K562 (cell line): ENCODE results near the gene VWC2L. TPM values are rescaled to one million over a fixed set of nuclear protein-coding genes. Genes with fewer than 3 reads are reported as not detected.

Source experiments
- ATAC-seq: fragments of 200-7000 bp; cut with Tn5 transposase; 3 replicates; pipeline ENCODE4 v1.9.1; 2020; ENCODE audit warnings: moderate library complexity
- BruUV-seq: library from RNA; stranded (reverse); fragments of 400-500 nt; replicated peaks from 2 replicates; lab custom pipeline; 2021; lab: Mats Ljungman, UMichigan
- CTCF ChIA-PET: fragments of 300-600 bp; formaldehyde crosslinking; extraction: SDS; loops from one replicate; lab custom pipeline; 2021; ENCODE audit warnings: low intra/inter-chr PET ratio; lab: Yijun Ruan, JAX
- POLR2A ChIA-PET: fragments of 300-600, 350-650 bp; sonication (Branson Sonifier 250); formaldehyde crosslinking; extraction: SDS; loops from one replicate; lab custom pipeline; 2021; ENCODE audit warnings: antibody characterized with exemption, inconsistent platforms; lab: Yijun Ruan, JAX
- DNase-seq, 4 experiments: peaks; one replicate each; pipeline versions ENCODE4 v3.0.0 to v3.0.0-alpha.2; 2011 to 2018; ENCODE audit warnings: low spot score in 3 of 4, mixed read lengths in 3 of 4; ENCODE audit errors: extremely low read depth in 1 of 4
- FAIRE-seq: peaks from 2 replicates; lab custom pipeline; 2011; peaks lifted over from hg19 to GRCh38; lab: Jason Lieb, UNC
- H2AFZ ChIP-seq: 2 replicates; pipeline ENCODE4 v1.6.0; 2011; ENCODE audit warnings: low read depth, low read length, control low read depth, inconsistent platforms
- H3K27ac ChIP-seq: fragments of 200-600 bp; 3 replicates; pipeline ENCODE4 v1.8.0; 2011; ENCODE audit warnings: low read depth, mild to moderate bottlenecking, control low read depth, inconsistent platforms, low read length, moderate library complexity, mixed read lengths; ENCODE audit errors: extremely low read depth
- H3K27me3 ChIP-seq, 2 experiments: fragments of 300-600 bp in 1 of 2; 2 replicates in 1 of 2; 3 replicates in 1 of 2; pipeline versions ENCODE4 v1.6.0 to v1.8.0; 2011; ENCODE audit warnings: inconsistent platforms in 2 of 2, low read length in 2 of 2, mild to moderate bottlenecking in 1 of 2, mixed read lengths in 1 of 2, moderate library complexity in 1 of 2; ENCODE audit not compliant: control insufficient read depth in 2 of 2, insufficient read depth in 2 of 2
- H3K36me3 ChIP-seq: fragments of 300-600 bp; 3 replicates; pipeline ENCODE4 v1.8.0; 2011; ENCODE audit warnings: mild to moderate bottlenecking, low read length, inconsistent platforms; ENCODE audit not compliant: control insufficient read depth, insufficient read depth
- H3K4me1 ChIP-seq, 2 experiments: fragments of 200-600 bp in 1 of 2; replicated peaks in 1 of 2; 2 replicates in 1 of 2; 3 replicates in 1 of 2; pipeline versions ENCODE4 v1.5.1 to v1.8.0; 2011; ENCODE audit warnings: inconsistent platforms in 2 of 2, low read length in 2 of 2, mild to moderate bottlenecking in 1 of 2, mixed read lengths in 1 of 2, moderate library complexity in 1 of 2; ENCODE audit not compliant: control insufficient read depth in 2 of 2, insufficient read depth in 2 of 2
- H3K4me2 ChIP-seq: 2 replicates; pipeline ENCODE4 v1.6.1; 2011; ENCODE audit warnings: low read length, control low read depth, inconsistent platforms, mixed read lengths; ENCODE audit not compliant: insufficient read depth
- H3K4me3 ChIP-seq: fragments of 200-600 bp; sonication (generic), shearing (Covaris generic); 2 replicates; pipeline ENCODE4 v1.5.1; 2016; ENCODE audit warnings: control low read depth, inconsistent platforms
- H3K79me2 ChIP-seq: fragments of 200-600 bp; 3 replicates; pipeline ENCODE4 v1.8.0; 2011; ENCODE audit warnings: low read length, inconsistent platforms; ENCODE audit not compliant: control insufficient read depth, insufficient read depth
- H3K9ac ChIP-seq, 2 experiments: 2 replicates each; pipeline versions ENCODE4 v1.6.0 to v1.6.1; 2011; ENCODE audit warnings: low read depth in 2 of 2, low read length in 2 of 2, control low read depth in 1 of 2, inconsistent platforms in 1 of 2, mild to moderate bottlenecking in 1 of 2, mixed read lengths in 1 of 2; ENCODE audit not compliant: insufficient read depth in 1 of 2
- H3K9me1 ChIP-seq: one replicate; pipeline ENCODE4 v1.6.0; 2011; ENCODE audit warnings: inconsistent platforms, mild to moderate bottlenecking, low read length, moderate library complexity; ENCODE audit not compliant: control insufficient read depth, insufficient read depth
- H3K9me3 ChIP-seq: replicated peaks from 2 replicates; pipeline ENCODE4 v1.5.1; 2011; ENCODE audit warnings: low read depth, low read length, inconsistent platforms; ENCODE audit not compliant: control insufficient read depth, insufficient read depth
- H4K20me1 ChIP-seq: replicated peaks from 2 replicates; pipeline ENCODE4 v1.6.1; 2011; ENCODE audit warnings: low read length, inconsistent platforms, mixed read lengths; ENCODE audit not compliant: control insufficient read depth, insufficient read depth
- HINFP ChIP-seq: fragments of 450-650 bp; conservative IDR thresholded peaks from 2 replicates; pipeline ENCODE4 v1.6.1; 2016; ENCODE audit warnings: missing genetic modification characterization, low read depth, mild to moderate bottlenecking, control low read depth, missing compliant biosample characterization
- MAFF ChIP-seq: IDR thresholded peaks from 2 replicates; pipeline ENCODE4 v1.6.1; 2012; ENCODE audit warnings: low read length, improper control_type of control experiment
- MAFG ChIP-seq: fragments of 450-650 bp; conservative IDR thresholded peaks from 2 replicates; pipeline ENCODE4 v1.6.1; 2016; ENCODE audit warnings: missing genetic modification characterization, missing compliant biosample characterization
- MTA3 ChIP-seq: fragments of 450-650 bp; formaldehyde crosslinking; IDR thresholded peaks from 2 replicates; pipeline ENCODE4 v1.6.1; 2017; ENCODE audit warnings: mild to moderate bottlenecking, borderline replicate concordance
- MYC ChIP-seq, 2 experiments: fragments of 250-450 bp in 1 of 2; sonication (Bioruptor Pico) in 1 of 2; IDR thresholded peaks; 2 replicates each; pipeline versions ENCODE4 v1.5.1 to v1.6.1; 2012 to 2021; ENCODE audit warnings: low read depth in 2 of 2, borderline replicate concordance in 1 of 2, improper control_type of control experiment in 1 of 2, low read length in 1 of 2, mild to moderate bottlenecking in 1 of 2, moderate library complexity in 1 of 2
- NFE2 ChIP-seq: IDR thresholded peaks from 2 replicates; pipeline ENCODE4 v1.6.1; 2014; ENCODE audit warnings: antibody characterized with exemption, low read depth
- NFE2L1 ChIP-seq: fragments of 450-650 bp; IDR thresholded peaks from 2 replicates; pipeline ENCODE4 v1.6.1; 2016; ENCODE audit warnings: missing genetic modification characterization, low read depth, mild to moderate bottlenecking, missing compliant biosample characterization, moderate library complexity, borderline replicate concordance
- PHF8 ChIP-seq: fragments of 200-600 bp; sonication (generic); IDR thresholded peaks from 2 replicates; pipeline ENCODE4 v1.6.1; 2012; ENCODE audit warnings: mixed run types, mild to moderate bottlenecking, inconsistent platforms, low read length, moderate library complexity, borderline replicate concordance
- ZMIZ1 ChIP-seq, 2 experiments: fragments of 150-350 bp in 1 of 2; IDR thresholded peaks; 2 replicates each; pipeline ENCODE4 v1.6.1; 2012 to 2016; ENCODE audit warnings: low read depth in 2 of 2, low read length in 2 of 2, mild to moderate bottlenecking in 1 of 2, moderate library complexity in 1 of 2
- ZNF316 ChIP-seq: fragments of 450-650 bp; IDR thresholded peaks from 2 replicates; pipeline ENCODE4 v1.6.1; 2016
- ZNF644 ChIP-seq: fragments of 200-800 bp; sonication (Bioruptor generic); IDR thresholded peaks from 2 replicates; pipeline ENCODE4 v1.6.1; 2016; ENCODE audit warnings: low read depth, missing genetic modification characterization, missing compliant biosample characterization
- WGBS: fragments of 100-300 bp; shearing (Covaris generic); methylation state at CpG from one replicate; pipeline ENCODE4 v1.1.6; 2016; ENCODE audit warnings: low coverage, mixed read lengths; ENCODE audit not compliant: insufficient coverage; ENCODE audit errors: missing lambda C conversion rate; 5-methylcytosine and 5-hydroxymethylcytosine counted together
- in situ Hi-C: fragments of 300-500 bp; cut with MboI; formaldehyde crosslinking; loops from 4 replicates; pipeline ENCODE4 v1.15.0; 2018; ENCODE audit warnings: inconsistent platforms, mixed read lengths
- intact Hi-C: fragments of 100-400 bp; cut with micrococcal nuclease; formaldehyde crosslinking; loops from 2 replicates; pipeline ENCODE4 v1.14.2; 2022
- polyA plus RNA-seq, 8 experiments: library from polyadenylated mRNA; depleted of rRNA in 4 of 8; stranded (reverse) in 5 of 8; unstranded in 3 of 8; fragments of >200 nt; fragmentation: Nextera tagmentation in 2 of 8; fragmentation: Illumina TruSeq in 1 of 8; extraction: Ambion mirVana in 2 of 8; extraction: Trizol in 1 of 8; gene quantifications; 2 replicates each; pipeline versions ENCODE4 v1.2.1 to v1.2.3, GENCODE V29; 2011 to 2014; ENCODE audit warnings: inconsistent platforms in 1 of 8, missing spikeins in 1 of 8
- total RNA-seq, 7 experiments: library from RNA; depleted of rRNA in 6 of 7; stranded (reverse); fragments of >200 nt in 6 of 7; fragmentation: Illumina TruSeq in 2 of 7; extraction: Trizol in 2 of 7; gene quantifications; 2 replicates each; pipeline versions ENCODE4 v1.2.1 to v1.2.3, GENCODE V29; 2011 to 2021; ENCODE audit warnings: low replicate concordance in 1 of 7

VWC2L gene
- total and polyA plus RNA-seq, 9 of the 15 experiments (the other 6 are each of a cell fraction or from before 2014, with no cell fraction given): not detected

GRCh38 chr2:214529514-214529913, 118.7 kb downstream of the VWC2L start:
- 5% methylated on average over 6 of the region's 6 CpGs for whole genome bisulfite sequencing
- ChIA-PET POLR2A (no interaction called here), CTCF (no interaction called here)
- no TSS peak for BruUV-seq
- FAIRE-seq (no peak), DNase-seq (no peak), ATAC-seq (no peak)
- Histone ChIP-seq H3K9me3 (no peaks in the 10 kb centered on the region), H4K20me1 (no peaks in the 10 kb centered on the region), H3K27ac (no peak overlapping the region), H3K36me3 (no peaks in the 10 kb centered on the region), H3K79me2 (no peaks in the 10 kb centered on the region), H3K9ac (no peak overlapping the region), H3K4me2 (no peak overlapping the region), H3K4me1 (no peaks in the 10 kb centered on the region), H3K9me1 (no peaks in the 10 kb centered on the region), H3K4me3 (no peak overlapping the region), H2AFZ (no peak overlapping the region), H3K27me3 (no peaks in the 10 kb centered on the region)
- intact Hi-C loops: no loop called here
- in situ Hi-C loops: no loop called here
- peak; percentile 51; the same call in 1 of the 2 replicates for TF ChIP-seq MAFG (tag)
- TF ChIP-seq MAFF: 0 out of 2 replicates have a peak, but pooled peaks have one; percentile 14
- TF ChIP-seq NFE2L1: peak; percentile 16; the same call in 1 of the 2 replicates
- no peak for TF ChIP-seq MYC (IDR thresholded peaks at IDR 0.05; ENCODE audit: low read depth, low read length)
- no peak for TF ChIP-seq MYC (CRISPR knock-in tag; IDR thresholded peaks at IDR 0.05; ENCODE audit: borderline replicate concordance, low read depth)
- TF ChIP-seq PHF8: no peak
- TF ChIP-seq NFE2: peak; percentile 30; the same call in 1 of the 2 replicates

- DNase-seq (no peak), FAIRE-seq (no peak), ATAC-seq (no peak)
- in situ Hi-C loops: no loop called here
- H3K9ac ChIP-seq: no peak overlapping the region
- POLR2A ChIA-PET: no interaction called here
- no peaks in the 10 kb centered on the region for H3K36me3 ChIP-seq
- no peak overlapping the region for H3K4me3 ChIP-seq
- CTCF ChIA-PET: no interaction called here
- H3K9me3 ChIP-seq: no peaks in the 10 kb centered on the region
- H3K9me1 ChIP-seq: no peaks in the 10 kb centered on the region
- no peaks in the 10 kb centered on the region for H3K4me1 ChIP-seq
- H3K27me3 ChIP-seq: no peaks in the 10 kb centered on the region
- H2AFZ ChIP-seq: no peak overlapping the region
- no peak overlapping the region for H3K4me2 ChIP-seq
- intact Hi-C loops: no loop called here
- BruUV-seq: no TSS peak
- no peaks in the 10 kb centered on the region for H4K20me1 ChIP-seq
- WGBS: 0% methylated on average over 2 of the region's 3 CpGs
- no peaks in the 10 kb centered on the region for H3K79me2 ChIP-seq
- H3K27ac ChIP-seq: no peak overlapping the region
- TF ChIP-seq HINFP (tag) (no peak), ZMIZ1 (IDR thresholded peaks at IDR 0.05; ENCODE audit: low read depth in 2 of 2, low read length in 2 of 2) (no peak), ZNF644 (tag) (no peak), ZNF316 (no peak), MTA3 (no peak)
Measured at GRCh38 chr2:214533541-214533940, 122.7 kb downstream of the VWC2L start.
